ENCODE results near the gene RTBDN. TPM values are rescaled to one million over a fixed set of nuclear protein-coding genes. Genes with fewer than 3 reads are reported as not detected.

Gene RTBDN
- total RNA-seq (1 to 10 TPM in 3 of 9 donors, under 1 TPM in 1, not detected in 5; 0.23 to 5.2 (median 2.9) TPM), polyA plus RNA-seq (10 to 100 TPM in 1 of 3 donors, 1 to 10 TPM in 2; 2.0 to 16.4 (median 4.5) TPM)
- long read RNA-seq, donor 1 = 0 reads
- long read RNA-seq, donor 2 = 0 reads
- long read RNA-seq, donor 3 = 0 reads
- long read RNA-seq, donor 4 = 0 reads
- long read RNA-seq, donor 5 = 0 reads
- long read RNA-seq, donor 6, partial matches to known transcripts = 0 of 3 reads
- long read RNA-seq, donor 6, other reads (novel, unspliced or antisense) = 0 of 3 reads
- long read RNA-seq, donor 7 = 0 reads
- long read RNA-seq, donor 8 = 0 reads
- long read RNA-seq, donor 9 = 0 reads
- long read RNA-seq, donor 10 = 0 reads

DNA sequence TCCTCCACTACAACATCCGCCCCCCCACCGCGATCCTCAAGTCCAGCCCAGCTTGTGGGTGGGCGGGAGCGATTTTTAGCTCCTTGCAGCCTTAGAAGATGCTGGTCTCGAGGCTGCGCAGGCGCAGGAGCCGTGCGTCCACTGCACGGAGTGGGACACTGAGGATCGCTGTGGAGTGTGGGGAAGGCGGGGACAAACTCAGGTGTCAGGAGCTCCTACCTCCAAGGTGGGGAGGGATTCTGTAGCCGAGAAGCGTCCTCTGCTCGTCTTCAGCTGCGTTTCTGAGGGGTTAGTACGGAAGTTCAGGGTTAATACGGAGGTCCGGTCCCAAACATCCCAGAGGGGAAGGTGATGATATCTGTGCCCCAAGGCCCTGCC is at the start of gene RTBDN:
Gene RTBDN, minus strand, starts transcription at position 14 of the 378 bp plus-strand sequence. CDS start 4,600 bp downstream, outside the sequence.
- intact Hi-C loops (cut with DNase I) = no loop called here
- no peak for DNase-seq
- no peaks in the 10 kb centered on the region for H3K9me3 ChIP-seq (replicated peaks in 1 of 3)
- TF ChIP-seq, protein P1, sequence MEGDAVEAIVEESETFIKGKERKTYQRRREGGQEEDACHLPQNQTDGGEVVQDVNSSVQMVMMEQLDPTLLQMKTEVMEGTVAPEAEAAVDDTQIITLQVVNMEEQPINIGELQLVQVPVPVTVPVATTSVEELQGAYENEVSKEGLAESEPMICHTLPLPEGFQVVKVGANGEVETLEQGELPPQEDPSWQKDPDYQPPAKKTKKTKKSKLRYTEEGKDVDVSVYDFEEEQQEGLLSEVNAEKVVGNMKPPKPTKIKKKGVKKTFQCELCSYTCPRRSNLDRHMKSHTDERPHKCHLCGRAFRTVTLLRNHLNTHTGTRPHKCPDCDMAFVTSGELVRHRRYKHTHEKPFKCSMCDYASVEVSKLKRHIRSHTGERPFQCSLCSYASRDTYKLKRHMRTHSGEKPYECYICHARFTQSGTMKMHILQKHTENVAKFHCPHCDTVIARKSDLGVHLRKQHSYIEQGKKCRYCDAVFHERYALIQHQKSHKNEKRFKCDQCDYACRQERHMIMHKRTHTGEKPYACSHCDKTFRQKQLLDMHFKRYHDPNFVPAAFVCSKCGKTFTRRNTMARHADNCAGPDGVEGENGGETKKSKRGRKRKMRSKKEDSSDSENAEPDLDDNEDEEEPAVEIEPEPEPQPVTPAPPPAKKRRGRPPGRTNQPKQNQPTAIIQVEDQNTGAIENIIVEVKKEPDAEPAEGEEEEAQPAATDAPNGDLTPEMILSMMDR (IDR thresholded peaks at IDR 0.05) = no peak
- TF ChIP-seq POLR2A (IDR thresholded peaks at IDR 0.05) = no peak
- no peaks in the 10 kb centered on the region for H3K36me3 ChIP-seq (replicated peaks in 1 of 2)
- H3K27ac ChIP-seq = peak within 1 kb of the TSS in 1 of 5 donors; percentile 34
- whole genome bisulfite sequencing, 4 donors = 8 to 14% (median 10%) methylated on average over 14 to 20 of the region's 20 CpGs
- H3K4me3 ChIP-seq = peak within 1 kb of the TSS in 1 of 4 donors; percentile 48
- H3K27me3 ChIP-seq = peaks cover 53% of the 10 kb centered on the region
- H3K4me1 ChIP-seq (replicated peaks in 1 of 2) = peaks cover 3 to 12% of the 10 kb centered on the region in 2 donors

DNA sequence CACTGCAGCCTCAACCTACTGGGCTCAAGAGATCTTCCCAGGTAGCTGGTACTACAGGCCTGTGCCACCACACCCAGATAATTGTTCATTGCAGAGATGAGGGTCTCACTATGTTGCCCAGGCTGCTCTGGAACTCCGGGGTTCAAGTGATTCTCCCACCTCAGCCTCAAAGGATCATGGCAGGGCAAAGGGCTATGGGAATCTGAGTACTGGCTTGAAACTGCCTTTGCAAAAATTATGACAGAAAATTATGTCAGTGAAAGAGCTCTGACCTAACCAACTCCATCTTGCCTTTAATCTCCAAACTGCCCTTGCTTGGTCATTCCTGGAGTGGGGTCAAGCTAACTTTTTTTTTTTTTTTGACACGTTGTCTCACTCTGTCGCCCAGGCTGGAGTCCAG is 48.2 kb upstream of the RTBDN start:
- WGBS, 4 donors = 74 to 81% (median 77%) methylated on average over 3 of the region's 3 CpGs
- TF ChIP-seq POLR2A (IDR thresholded peaks at IDR 0.05) = no peak
- Histone ChIP-seq H3K36me3 (replicated peaks in 1 of 2) (peaks cover 0 to 12% of the 10 kb centered on the region in 2 donors), H3K4me3 (no peak overlapping the region), H3K27ac (no peak overlapping the region), H3K9me3 (replicated peaks in 1 of 3) (no peaks in the 10 kb centered on the region), H3K4me1 (replicated peaks in 1 of 2) (peaks cover 0 to 13% of the 10 kb centered on the region in 2 donors), H3K27me3 (peaks cover 20% of the 10 kb centered on the region)
- no peak for DNase-seq
- intact Hi-C loops (cut with DNase I) = no loop called here

DNA sequence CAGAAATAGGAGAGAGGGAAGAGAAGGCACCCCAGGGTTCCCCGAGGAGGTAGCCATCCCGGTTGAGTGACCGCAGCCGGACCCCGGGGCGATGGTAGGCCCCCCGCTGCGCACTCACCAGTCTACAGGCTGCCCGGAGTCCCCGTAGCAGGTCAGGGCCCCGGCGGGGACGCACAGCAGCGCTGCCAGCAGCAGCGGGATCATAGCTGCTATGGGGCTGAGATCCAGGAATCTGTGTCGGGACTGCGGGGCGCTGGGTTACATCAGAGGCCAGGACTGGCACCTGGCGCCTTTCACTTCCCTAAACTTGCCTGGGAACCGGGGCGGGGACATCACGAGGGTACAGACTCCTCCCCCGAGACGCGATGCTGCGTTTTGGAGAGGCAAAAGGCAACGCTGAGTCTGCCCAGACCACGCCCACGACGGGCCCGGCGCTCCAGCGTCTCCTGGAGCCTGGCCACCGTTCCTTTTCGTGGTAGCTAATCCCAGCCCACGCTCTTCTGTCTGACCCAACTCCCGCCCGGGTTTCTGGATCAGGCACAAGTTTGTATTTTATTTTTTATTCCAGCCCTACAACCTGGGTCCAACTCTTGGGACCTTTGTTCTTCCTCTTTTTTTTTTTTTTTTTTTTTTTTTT is 46.9 kb upstream of the RTBDN start, which contains the start of gene DNASE2:
Gene DNASE2, minus strand, starts transcription at position 278 of the 637 bp plus-strand sequence. Its CDS starts 74 bp downstream, at position 204.
- WGBS, 4 donors = 0 to 1% (median 0%) methylated on average over 7 to 38 of the region's 38 CpGs
- intact Hi-C loops (cut with DNase I) = no loop called here
- DNase-seq = peak; percentile 95 to 98 (median 98)
- peaks cover 20% of the 10 kb centered on the region for H3K27me3 ChIP-seq
- no peaks in the 10 kb centered on the region for H3K9me3 ChIP-seq (replicated peaks in 1 of 3)
- H3K4me1 ChIP-seq (replicated peaks in 1 of 2) = peaks cover 0 to 13% of the 10 kb centered on the region in 2 donors
- peaks cover 0 to 22% of the 10 kb centered on the region in 2 donors for H3K36me3 ChIP-seq (replicated peaks in 1 of 2)
- TF ChIP-seq, protein P1 (IDR thresholded peaks at IDR 0.05) = no peak
- TF ChIP-seq POLR2A (IDR thresholded peaks at IDR 0.05) = peak; percentile 49 to 87
- peak within 1 kb of the TSS in 4 of 5 donors; percentile 65 to 94 (median 83) for H3K27ac ChIP-seq
- peak within 1 kb of the TSS; percentile 71 to 95 (median 80) for H3K4me3 ChIP-seq

DNA sequence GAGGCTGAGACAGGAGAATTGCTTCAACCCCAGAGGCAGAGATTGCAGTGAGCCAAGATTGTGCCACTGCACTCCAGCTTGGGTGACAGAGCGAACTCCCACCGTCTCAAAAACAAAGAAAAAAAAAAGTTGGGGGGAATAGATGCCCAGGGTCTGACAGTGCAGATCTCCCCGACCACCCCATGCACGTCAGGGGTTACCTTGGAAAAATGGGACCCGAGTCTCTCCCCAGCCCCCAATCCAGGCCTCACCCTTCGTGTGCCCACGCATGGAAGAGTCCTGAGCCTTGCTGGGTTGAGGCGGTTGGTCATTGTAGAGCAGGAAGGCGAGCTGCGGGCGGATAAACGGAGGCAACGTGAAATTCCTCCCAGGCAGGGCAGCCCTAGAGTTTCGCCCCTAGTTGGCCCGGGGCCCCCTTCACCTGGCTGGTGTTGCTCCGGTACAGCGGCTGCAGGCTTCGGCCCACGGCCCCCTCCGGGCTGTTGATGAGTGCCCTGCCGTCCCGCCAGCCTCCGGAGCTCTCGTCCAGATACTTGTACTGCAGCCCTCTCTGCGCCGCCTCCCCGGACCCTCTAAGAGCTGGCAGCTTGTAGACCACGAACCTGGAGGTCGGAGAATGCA is 46.3 kb upstream of the RTBDN start:
- Histone ChIP-seq H3K4me1 (replicated peaks in 1 of 2) (peaks cover 0 to 9% of the 10 kb centered on the region in 2 donors), H3K9me3 (replicated peaks in 1 of 3) (no peaks in the 10 kb centered on the region), H3K27ac (peak overlapping the region in 4 of 5 donors; percentile 65 to 94 (median 83)), H3K36me3 (replicated peaks in 1 of 2) (peaks cover 0 to 22% of the 10 kb centered on the region in 2 donors), H3K4me3 (peak overlapping the region; percentile 71 to 95 (median 80)), H3K27me3 (peaks cover 18% of the 10 kb centered on the region)
- intact Hi-C loops (cut with DNase I) = no loop called here
- no peak for TF ChIP-seq POLR2A (IDR thresholded peaks at IDR 0.05)
- TF ChIP-seq, protein P1 (IDR thresholded peaks at IDR 0.05) = no peak
- WGBS, 4 donors = 20 to 33% (median 23%) methylated on average over 7 to 29 of the region's 29 CpGs
- peak in 3 of 7 donors; percentile 40 to 51 (median 45) for DNase-seq
